NCI-H146 treated with DMSO at 0.1 percent for 48 hours (cell line): ENCODE results near the gene OAS3.

ENCODE experiments used
- DNase-seq: peaks from one replicate; lab custom pipeline; 2025; ENCODE audit not compliant: unreplicated experiment; lab: John Stamatoyannopoulos, UW

OAS3 gene

GRCh38 chr12:113014565-113014964, 76.3 kb downstream of the OAS3 start:
- DNase-seq = no peak

GRCh38 chr12:113016796-113017195, 78.5 kb downstream of the OAS3 start:
- DNase-seq = no peak

- no peak for DNase-seq
These were observed 80.8 kb downstream of the OAS3 start for GRCh38 chr12:113019025-113019424.

GRCh38 chr12:113021500-113021899, 83.2 kb downstream of the OAS3 start:
- no peak for DNase-seq
